Stomach (tissue), 9 donors: ENCODE measurements around the gene ADGRG1. TPM values are rescaled to one million over a fixed set of nuclear protein-coding genes. Genes with fewer than 3 reads are reported as not detected.

Experiments used
- DNase-seq, 2 donors: peaks; one replicate each; pipeline versions ENCODE4 v3.0.0 to v3.0.0-alpha.2; 2013 to 2019
- H3K27ac ChIP-seq, 5 donors: fragments of 200-600 bp in 4 of 5; sonication (generic) in 4 of 5; one replicate each; pipeline ENCODE4 v1.5.1; 2013 to 2019; ENCODE audit warnings: mild to moderate bottlenecking in 1 of 5, moderate library complexity in 1 of 5
- H3K27me3 ChIP-seq, 3 donors: fragments of 200-600 bp; sonication (generic); one replicate each; pipeline ENCODE4 v1.5.1; 2017 to 2019; ENCODE audit warnings: mixed run types in 1 of 3
- H3K36me3 ChIP-seq, 4 donors: fragments of 200-600 bp; sonication (generic); 1 replicate in 3 of 4; 2 replicates in 1 of 4; pipeline ENCODE4 v1.5.1; 2016 to 2019
- H3K4me1 ChIP-seq, 4 donors: fragments of 200-600 bp; sonication (generic); one replicate each; pipeline ENCODE4 v1.5.1; 2016 to 2019
- H3K4me3 ChIP-seq, 4 donors: fragments of 200-600 bp; sonication (generic) in 3 of 4; one replicate each; pipeline ENCODE4 v1.5.1; 2016 to 2019; ENCODE audit warnings: mild to moderate bottlenecking in 1 of 4
- H3K9me3 ChIP-seq, 4 donors: fragments of 200-600 bp; sonication (generic); one replicate each; pipeline ENCODE4 v1.5.1; 2016 to 2019
- EP300 ChIP-seq: sonication (generic); formaldehyde crosslinking; IDR thresholded peaks from one replicate; pipeline ENCODE4 v1.6.1; 2017; ENCODE audit warnings: antibody characterized with exemption
- POLR2A ChIP-seq, 4 donors: fragments of 450-650 bp; IDR thresholded peaks; one replicate each; pipeline ENCODE4 v1.6.1; 2016; ENCODE audit warnings: antibody characterized with exemption in 4 of 4, control low read depth in 2 of 4, mild to moderate bottlenecking in 1 of 4, moderate library complexity in 1 of 4
- POLR2AphosphoS5 ChIP-seq, 3 donors: sonication (generic); formaldehyde crosslinking; IDR thresholded peaks; one replicate each; pipeline ENCODE4 v1.6.1; 2016; ENCODE audit warnings: antibody characterized with exemption in 3 of 3
- WGBS, 5 donors: extraction: QIAGEN DNeasy Blood & Tissue Kit in 3 of 5; methylation state at CpG; one replicate each; pipeline versions ENCODE4 v1.1.5 to v1.1.7; 2013 to 2018; 5-methylcytosine and 5-hydroxymethylcytosine counted together
- intact Hi-C: fragments of 100-400 bp; cut with DNase I; formaldehyde crosslinking; loops from one replicate; pipeline ENCODE4 v1.15.1; 2023; ENCODE audit warnings: low total_unique reads
- polyA plus RNA-seq, 3 donors: library from polyadenylated mRNA; stranded (reverse); fragments of 200-250 nt; gene quantifications; one replicate each; pipeline ENCODE4 v1.2.3, GENCODE V29; 2013
- total RNA-seq, 5 donors: library from RNA; depleted of rRNA; stranded (reverse); fragments of >200 nt; gene quantifications; one replicate each; pipeline versions ENCODE4 v1.1.0 to v1.2.3, GENCODE V29; 2014 to 2016
- TF ChIP-seq, protein P1 (sequence below), 7 experiments: fragments of 450-650 bp in 4 of 7; fragments of 200-600 bp in 3 of 7; sonication (generic) in 3 of 7; IDR thresholded peaks; one replicate each; pipeline ENCODE4 v1.5.1; 2016 to 2019; ENCODE audit warnings: antibody characterized with exemption in 7 of 7, control low read depth in 2 of 7, mild to moderate bottlenecking in 1 of 7
- donor health status: healthy with polysubstance abuse.
- donor health status: Bipolar disorder and iron deficiency.
- donor health status: healthy.

ADGRG1 gene
- total and polyA plus RNA-seq, 8 donors = 8.9 to 84.8 (median 32.1) TPM

- Histone ChIP-seq H3K36me3 (peaks cover 39 to 95% (median 90%) of the 10 kb centered on the region in 4 donors), H3K27me3 (peaks cover 0 to 5% (median 0%) of the 10 kb centered on the region in 3 donors), H3K4me3 (no peak overlapping the region), H3K9me3 (no peaks in the 10 kb centered on the region), H3K27ac (no peak overlapping the region), H3K4me1 (no peaks in the 10 kb centered on the region)
- intact Hi-C loops = no loop called here
- 83 to 91% (median 87%) methylated on average over 8 to 11 of the region's 11 CpGs for WGBS, 5 donors
- no peak for DNase-seq
- TF ChIP-seq, protein P1, sequence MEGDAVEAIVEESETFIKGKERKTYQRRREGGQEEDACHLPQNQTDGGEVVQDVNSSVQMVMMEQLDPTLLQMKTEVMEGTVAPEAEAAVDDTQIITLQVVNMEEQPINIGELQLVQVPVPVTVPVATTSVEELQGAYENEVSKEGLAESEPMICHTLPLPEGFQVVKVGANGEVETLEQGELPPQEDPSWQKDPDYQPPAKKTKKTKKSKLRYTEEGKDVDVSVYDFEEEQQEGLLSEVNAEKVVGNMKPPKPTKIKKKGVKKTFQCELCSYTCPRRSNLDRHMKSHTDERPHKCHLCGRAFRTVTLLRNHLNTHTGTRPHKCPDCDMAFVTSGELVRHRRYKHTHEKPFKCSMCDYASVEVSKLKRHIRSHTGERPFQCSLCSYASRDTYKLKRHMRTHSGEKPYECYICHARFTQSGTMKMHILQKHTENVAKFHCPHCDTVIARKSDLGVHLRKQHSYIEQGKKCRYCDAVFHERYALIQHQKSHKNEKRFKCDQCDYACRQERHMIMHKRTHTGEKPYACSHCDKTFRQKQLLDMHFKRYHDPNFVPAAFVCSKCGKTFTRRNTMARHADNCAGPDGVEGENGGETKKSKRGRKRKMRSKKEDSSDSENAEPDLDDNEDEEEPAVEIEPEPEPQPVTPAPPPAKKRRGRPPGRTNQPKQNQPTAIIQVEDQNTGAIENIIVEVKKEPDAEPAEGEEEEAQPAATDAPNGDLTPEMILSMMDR (IDR thresholded peaks at IDR 0.05) = no peak
- TF ChIP-seq POLR2A (IDR thresholded peaks at IDR 0.05) (no peak), EP300 (no peak), POLR2AphosphoS5 (IDR thresholded peaks at IDR 0.05) (no peak)
Observed at GRCh38 chr16:57660715-57661463, 32.5 kb downstream of the ADGRG1 start.

GRCh38 chr16:57661510-57661909 lies 33.1 kb downstream of the ADGRG1 start:
- Histone ChIP-seq H3K4me3 (no peak overlapping the region), H3K4me1 (no peaks in the 10 kb centered on the region), H3K27ac (no peak overlapping the region), H3K9me3 (no peaks in the 10 kb centered on the region), H3K27me3 (no peaks in the 10 kb centered on the region), H3K36me3 (peaks cover 38 to 89% (median 84%) of the 10 kb centered on the region in 4 donors)
- no peak for TF ChIP-seq EP300
- TF ChIP-seq POLR2A (IDR thresholded peaks at IDR 0.05) = no peak
- TF ChIP-seq, protein P1 (IDR thresholded peaks at IDR 0.05) = no peak
- TF ChIP-seq POLR2AphosphoS5 (IDR thresholded peaks at IDR 0.05) = no peak
- DNase-seq = no peak
- intact Hi-C loops = no loop called here
- 69 to 84% (median 78%) methylated on average over 6 to 7 of the region's 7 CpGs for WGBS, 5 donors

DNA sequence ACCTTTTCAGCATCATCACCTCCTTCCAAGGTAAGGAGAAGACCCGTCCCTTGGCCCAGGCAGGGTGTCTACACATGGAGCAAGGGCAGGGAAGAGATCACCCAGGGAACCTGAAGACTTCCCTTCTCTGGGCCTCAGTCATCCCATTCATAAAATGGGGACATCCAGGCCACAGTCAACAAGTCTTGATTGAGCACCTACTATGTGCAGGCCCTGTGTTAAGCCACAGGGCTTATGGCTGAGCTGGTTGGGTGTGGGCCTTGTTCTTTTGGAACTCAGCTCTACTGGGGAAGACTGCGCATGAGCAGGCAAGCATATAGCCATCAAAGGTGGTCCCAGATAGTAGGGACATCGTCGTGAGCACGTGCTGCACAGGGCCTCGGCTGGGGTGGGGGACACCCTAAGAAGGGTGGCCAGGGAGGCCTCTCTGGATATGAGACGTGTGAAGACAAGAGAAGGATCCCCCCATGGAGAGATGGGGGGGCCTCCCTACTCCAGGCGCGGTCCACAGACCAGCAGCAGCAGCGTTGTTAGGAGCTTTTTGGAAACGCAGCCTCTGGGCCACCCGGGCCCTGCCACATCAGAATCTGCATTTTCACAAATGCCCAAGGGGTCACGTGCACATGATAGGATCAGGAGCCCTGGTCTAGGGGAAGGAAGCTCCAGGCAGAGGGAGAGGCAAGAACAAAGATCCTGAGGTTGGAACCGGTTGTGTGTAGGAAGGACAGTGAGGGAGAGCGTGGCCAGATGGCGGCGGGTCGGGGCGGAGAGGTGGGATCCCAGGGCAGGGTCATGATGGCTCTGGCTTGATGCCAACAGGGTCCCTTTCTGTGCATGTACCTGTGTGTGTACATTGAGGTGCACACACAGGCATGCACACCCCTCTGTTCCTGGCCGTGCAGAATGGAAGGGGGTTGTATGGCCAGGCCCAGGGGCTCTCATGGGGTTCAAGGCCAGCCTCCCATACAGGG lies 33.8 kb downstream of the ADGRG1 start:
- no peak for DNase-seq
- intact Hi-C loops = no loop called here
- 88 to 90% (median 89%) methylated on average over 20 of the region's 20 CpGs for WGBS, 5 donors
- H3K27me3 ChIP-seq = no peaks in the 10 kb centered on the region
- no peak overlapping the region for H3K4me3 ChIP-seq
- H3K4me1 ChIP-seq = no peaks in the 10 kb centered on the region
- peaks cover 38 to 82% (median 78%) of the 10 kb centered on the region in 4 donors for H3K36me3 ChIP-seq
- TF ChIP-seq POLR2AphosphoS5 (IDR thresholded peaks at IDR 0.05) = no peak
- no peaks in the 10 kb centered on the region for H3K9me3 ChIP-seq
- no peak overlapping the region for H3K27ac ChIP-seq

DNA sequence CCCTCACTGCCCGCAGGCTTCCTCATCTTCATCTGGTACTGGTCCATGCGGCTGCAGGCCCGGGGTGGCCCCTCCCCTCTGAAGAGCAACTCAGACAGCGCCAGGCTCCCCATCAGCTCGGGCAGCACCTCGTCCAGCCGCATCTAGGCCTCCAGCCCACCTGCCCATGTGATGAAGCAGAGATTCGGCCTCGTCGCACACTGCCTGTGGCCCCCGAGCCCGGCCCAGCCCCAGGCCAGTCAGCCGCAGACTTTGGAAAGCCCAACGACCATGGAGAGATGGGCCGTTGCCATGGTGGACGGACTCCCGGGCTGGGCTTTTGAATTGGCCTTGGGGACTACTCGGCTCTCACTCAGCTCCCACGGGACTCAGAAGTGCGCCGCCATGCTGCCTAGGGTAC lies 35.0 kb downstream of the ADGRG1 start:
- no peak overlapping the region for H3K4me3 ChIP-seq
- WGBS, 5 donors = 80 to 91% (median 85%) methylated on average over 20 to 21 of the region's 21 CpGs; no CpG with 5 or more reads in 1 of the 5 donors
- intact Hi-C loops = no loop called here
- DNase-seq = no peak
- TF ChIP-seq POLR2A (IDR thresholded peaks at IDR 0.05) (no peak), POLR2AphosphoS5 (IDR thresholded peaks at IDR 0.05) (no peak), EP300 (no peak)
- TF ChIP-seq, protein P1 (IDR thresholded peaks at IDR 0.05) = no peak
- H3K9me3 ChIP-seq = no peaks in the 10 kb centered on the region
- no peak overlapping the region for H3K27ac ChIP-seq
- H3K27me3 ChIP-seq = no peaks in the 10 kb centered on the region
- H3K4me1 ChIP-seq = no peaks in the 10 kb centered on the region
- H3K36me3 ChIP-seq = peaks cover 33 to 69% (median 65%) of the 10 kb centered on the region in 4 donors
